GM18909 (cell line): ENCODE measurements around the gene SGPP2.
"Not testable (repeated sequence)": the region's sequence is repeated elsewhere in the genome, so short reads cannot be mapped to it uniquely, and the experiment has no call there.

Source experiments
- ATAC-seq: cut with Tn5 transposase; IDR thresholded peaks from one replicate; pipeline ENCODE4 v1.9.1; 2021; ENCODE audit warnings: mild to moderate bottlenecking; ENCODE audit not compliant: unreplicated experiment, poor library complexity

SGPP2 gene

DNA sequence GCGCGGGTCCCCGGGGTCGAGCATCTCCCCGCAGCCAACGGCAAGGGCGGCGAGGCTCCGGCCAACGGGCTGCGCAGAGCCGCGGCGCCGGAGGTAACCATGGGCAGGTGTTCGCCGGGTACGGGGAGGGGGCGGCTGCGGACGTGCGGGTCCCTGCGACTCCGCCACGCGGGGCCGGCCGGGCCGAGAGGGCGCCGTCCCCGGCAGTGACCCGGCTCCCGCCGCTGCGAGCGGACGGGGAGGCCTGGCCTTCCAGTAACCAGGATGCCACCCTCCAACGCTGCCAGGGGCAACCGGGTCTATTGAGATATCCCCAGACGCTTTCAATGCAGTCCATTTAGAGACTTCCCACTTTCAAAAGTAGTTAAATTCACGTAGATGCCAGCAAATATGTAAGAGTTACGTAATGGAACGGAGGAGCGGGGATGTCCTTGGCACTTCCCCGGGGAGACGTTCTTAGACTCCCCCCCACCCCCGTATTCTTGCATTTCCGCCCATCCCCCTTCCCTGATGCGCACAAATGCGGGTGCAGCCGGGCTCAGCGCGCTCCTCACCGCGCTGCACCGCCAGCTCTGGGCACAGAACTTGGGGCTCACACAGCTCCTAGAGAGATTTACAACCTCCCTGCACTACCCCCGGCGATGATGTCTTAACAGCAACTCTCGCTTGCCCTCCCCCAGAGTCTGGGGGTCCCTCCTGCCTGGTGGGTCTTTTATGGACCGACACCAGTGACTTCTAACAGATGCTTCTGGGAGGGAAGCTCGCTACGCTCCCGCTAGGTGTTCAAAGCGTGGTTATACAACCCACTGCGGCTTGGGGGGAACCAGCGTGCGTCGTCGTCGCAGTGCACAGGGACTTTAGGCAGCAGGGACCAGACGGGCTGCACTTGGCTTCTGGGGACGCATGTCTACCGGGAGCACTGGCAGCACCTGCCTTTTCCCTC is 657 bp downstream of the SGPP2 start:
- peak; percentile 25 for ATAC-seq

DNA sequence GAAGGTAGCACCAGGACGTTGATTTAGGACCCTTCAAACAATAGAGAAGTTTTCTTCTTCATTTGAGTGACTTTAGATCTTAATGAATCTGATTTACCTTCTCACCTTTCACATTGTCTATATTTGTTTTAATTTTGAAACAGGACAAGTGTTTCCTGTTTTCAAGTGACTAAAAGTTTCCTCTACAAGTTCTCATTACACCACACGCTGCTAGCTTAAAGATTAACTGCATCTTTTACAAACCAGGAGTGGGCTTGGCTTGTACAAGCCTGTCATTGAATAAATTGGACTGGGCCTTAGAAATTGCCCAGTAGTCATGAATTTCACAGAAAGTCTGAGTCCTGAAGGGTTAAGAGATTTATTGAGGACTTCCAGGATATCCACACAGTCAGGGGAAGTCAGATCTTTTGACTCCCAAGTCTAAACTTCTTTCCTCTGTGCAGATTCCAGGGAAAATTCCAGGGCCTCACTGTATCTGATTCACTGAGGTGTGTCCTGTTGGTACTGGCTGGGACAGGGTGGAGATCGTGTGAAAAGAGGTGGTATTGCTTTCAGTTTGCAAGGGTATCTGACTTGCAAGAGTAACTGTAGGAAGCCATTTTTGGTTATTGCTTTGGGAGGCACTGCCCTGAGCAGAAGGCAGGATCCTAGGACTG is 3.4 kb downstream of the SGPP2 start:
- ATAC-seq, result peak; percentile 62

DNA sequence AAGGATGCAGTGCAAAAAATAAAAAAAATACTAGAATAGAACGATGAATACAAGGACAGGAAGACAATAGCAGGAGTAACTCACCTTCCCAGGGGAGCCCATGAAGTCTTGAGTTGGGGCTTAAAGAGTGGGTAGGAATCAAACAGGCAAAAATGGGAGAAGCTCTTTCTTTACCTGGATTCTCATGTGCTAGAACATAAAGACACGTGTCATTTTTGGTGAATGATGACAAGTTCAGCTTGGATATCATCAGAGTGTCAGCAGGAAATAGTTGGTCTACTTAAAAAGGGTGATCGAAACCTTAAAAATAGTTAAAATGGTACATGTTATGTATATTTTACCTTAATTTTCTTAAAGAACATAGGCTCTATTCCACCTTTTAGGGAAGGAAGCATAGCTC is 5.7 kb downstream of the SGPP2 start:
- no peak for ATAC-seq

DNA sequence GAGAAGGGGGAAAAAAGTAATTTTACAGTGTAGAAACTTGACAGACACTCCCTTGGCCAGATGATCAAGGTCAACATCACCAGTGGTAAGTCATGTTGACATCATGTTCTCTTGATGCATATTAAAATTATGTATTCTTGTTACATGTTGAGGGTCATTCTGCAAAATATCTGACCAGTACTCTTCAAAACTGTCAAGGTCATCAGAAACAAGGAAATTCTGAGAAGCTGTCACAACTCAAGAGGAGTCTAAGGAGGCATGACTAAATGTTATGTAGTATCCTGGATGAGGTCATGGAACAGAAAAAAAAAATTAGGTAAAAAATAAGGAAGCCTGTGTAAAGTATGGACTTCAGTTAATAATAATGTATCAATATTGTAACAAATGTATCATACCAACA is 6.3 kb downstream of the SGPP2 start:
- no peak for ATAC-seq

DNA sequence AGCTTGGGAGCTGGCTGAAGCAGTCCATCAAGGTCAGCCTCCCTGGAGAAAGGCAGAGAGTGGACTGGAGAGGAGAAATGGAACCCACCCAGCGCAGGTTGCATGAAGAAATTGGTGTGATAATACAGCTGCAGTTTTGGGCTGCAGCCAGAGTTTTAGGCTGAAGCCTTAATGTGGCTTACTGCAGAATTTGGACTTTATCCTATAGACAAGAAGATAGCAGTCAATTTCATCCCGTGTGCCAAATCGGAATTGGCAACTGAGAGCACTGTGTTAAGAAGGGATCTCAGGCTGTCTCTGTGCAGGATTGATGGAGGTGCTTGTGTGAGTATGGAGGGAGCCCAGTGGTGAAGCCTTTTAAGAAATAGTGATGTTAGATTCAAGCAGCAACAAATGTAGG is 7.5 kb downstream of the SGPP2 start:
- no peak for ATAC-seq

DNA sequence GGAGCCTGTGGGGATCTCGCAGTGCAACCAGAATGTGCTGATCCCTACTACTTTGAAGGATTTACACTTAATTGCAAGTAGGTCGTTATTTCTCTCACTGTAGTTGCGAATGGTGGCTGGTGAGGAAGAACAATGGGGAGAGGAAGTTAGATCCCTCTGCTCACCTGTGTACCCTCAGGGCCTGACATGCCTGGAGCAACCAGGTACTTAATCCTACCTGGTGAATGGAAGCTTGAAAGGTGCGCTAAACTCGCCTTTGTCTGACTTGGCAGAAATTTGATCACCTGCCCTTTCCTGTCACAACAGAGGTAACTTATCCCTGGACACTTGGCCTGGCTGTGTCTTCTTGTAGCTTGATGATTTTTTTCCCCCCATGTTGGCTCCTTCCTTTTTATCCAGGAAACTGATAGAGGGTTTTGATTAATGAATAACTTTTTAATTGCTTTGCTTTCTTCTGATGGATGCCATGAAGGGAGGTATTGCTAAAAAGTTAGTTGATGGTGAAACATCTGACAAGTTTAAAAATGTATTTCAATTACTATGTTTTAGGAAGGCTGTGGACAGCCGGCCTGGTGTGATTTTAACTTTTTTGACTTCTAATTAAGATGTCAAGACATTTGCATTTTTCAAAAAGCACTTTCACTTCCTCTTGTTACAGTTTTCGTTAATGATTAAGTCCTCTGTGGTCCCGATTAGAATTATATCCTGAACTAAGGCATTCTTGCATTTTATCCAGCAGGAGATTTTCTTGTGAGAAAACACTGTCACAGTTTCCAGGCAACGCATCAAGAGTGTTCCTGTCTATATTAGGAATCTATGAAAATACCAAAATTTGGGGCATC is 9.2 kb downstream of the SGPP2 start:
- peak; percentile 85 for ATAC-seq

DNA sequence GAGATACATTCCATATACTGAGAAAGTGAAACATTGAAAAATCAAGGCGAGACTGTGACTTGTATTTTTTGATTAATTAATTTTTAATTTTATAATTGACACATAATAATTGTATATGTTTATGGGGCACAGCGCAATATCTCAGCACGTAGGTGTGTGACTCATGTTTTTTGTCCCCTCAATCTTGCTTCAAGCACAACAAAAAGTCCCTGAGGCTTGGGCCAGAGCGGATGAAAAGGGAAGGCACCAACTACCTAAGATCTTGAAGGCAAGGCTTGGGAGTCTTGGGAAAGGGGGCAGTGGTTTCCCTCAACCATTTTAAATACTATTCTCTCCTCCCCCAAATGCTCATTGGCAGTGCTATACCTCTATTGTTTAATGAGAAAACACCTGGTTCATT is 9.9 kb downstream of the SGPP2 start:
- peak; percentile 62 for ATAC-seq

DNA sequence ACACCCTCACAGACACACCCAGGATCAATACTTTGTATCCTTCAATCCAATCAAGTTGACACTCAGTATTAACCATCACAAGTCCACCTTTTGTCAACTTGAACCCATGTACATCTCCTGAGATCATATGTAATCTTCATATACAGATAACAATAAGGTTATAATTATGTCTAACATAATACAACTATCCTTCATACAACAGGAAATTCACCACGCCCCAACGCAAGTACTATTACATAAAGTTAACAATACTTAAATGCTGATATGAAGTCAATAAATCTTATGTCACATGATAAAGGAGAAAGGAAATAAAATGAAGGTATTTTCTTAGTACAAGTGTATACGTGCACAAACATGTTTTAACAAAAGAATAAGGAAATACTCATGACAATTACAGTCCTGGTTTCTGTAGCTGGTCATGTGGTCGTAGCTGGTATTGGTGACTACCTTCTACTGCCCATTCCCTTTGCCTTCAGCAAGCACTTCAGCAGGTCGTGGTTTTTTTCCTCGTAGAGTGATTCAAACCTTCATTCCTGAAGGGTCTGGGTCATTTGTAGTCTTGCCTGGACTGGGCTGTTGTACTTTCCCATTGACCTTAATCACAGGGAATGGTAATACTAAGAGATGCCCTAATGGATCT is 11.2 kb downstream of the SGPP2 start:
- not testable (repeated sequence) for ATAC-seq

DNA sequence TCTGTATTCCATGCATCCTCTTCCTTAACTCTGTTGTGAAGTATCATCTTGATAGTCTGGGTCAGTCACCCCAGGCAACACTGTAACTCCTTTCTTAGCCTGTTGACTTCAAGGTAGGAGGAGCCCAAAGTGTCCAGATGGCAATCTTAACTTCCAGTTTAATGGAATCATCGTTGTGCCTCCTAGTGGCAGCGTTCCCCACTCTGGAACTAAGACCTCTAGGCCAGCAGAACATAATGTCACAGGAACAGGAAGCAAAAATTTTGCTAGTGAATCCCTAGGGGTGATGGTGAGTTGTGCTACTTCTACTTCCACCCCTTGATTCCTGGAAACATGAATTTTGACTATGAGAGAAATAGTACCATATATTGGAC is 11.7 kb downstream of the SGPP2 start:
- no peak for ATAC-seq

DNA sequence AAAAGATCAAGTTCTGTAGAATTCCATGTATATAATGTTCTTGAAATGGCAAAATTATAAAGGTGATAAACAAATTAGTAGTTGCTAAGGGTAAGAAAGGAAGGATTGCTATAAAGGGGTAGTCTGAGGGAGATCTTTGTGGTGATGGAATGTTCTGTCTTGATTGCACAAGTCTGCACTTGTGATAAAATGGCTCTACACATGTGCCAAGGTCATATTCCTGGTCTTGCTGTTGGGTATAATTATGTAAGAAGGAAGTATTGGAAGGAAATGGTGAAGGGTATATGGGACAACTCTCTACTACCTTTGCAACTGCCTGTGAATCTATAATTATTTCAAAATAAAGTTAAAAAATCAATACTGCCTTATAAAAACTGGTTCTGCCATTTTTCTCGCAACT is 15.3 kb downstream of the SGPP2 start:
- ATAC-seq, result no peak

DNA sequence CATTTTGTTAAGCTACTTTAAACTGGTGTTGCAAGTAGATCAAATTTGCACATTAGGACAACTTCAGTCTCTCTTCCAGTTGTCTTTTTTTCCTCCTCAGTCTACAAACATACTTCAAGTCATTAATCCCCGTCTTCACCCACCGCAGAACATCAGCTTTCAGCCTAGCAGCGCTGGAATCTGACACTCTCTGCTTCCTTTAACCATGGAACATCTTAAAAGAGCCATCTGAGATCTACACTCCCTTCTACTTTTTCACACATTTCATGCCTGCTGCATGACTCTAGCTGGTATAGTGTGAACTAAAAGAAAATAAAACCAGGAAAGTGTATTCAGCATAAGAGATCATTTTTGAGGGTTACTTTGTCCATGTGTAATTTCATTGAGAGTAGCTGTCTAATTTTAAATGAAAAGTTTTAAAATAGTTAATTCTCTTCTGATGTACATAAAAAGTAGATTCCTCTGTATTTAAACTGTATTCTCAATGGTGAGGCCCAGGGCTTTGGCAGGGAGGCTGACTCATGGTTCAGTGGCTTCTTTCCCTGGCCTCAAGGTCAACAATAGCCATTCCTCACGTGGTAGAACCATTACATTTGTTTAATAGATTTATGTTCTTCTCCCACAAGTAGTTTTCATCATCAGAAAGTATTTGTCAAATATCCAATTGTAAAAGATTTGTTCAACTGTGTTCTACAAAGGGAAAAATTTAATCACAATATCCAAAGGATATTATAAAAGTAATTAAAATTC is 16.5 kb downstream of the SGPP2 start:
- no peak for ATAC-seq

DNA sequence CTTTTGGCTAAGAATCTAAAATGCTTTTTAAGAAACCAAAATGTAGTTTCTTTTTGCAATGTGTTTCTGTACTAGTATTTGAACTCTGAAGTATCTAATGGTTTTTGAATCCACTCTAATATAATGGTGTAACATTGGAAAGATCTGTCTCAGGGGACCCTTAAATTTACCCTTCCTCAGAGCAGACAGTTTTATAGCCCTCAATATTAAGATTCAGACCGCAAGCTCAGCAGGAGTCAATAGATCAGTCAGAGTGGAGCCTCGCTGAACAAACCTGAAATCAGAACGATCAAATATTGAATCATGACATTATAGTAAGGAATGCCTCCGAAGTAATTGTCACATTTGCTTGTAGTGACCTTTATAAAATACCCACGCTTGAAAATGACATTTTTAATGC is 18.3 kb downstream of the SGPP2 start:
- ATAC-seq, result no peak

DNA sequence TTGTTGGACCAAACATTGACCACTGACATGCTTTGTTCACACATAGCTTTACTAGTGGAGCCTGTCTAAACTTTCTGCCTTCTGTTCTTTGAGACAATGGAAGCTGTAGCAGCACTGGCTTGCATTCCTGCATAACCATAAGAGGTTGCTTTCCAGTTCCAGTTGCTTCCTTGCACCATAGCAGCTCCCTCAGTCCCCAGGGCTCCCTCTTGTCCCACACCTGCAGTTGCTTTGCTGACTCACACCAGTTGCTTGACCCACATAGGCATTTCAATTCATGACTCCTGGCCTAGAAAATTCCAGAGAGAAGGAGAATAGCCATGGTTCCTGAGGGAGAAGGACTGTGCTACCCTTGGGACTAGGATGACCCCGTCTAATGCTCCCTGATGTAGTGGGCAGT is 20.9 kb downstream of the SGPP2 start:
- no peak for ATAC-seq

DNA sequence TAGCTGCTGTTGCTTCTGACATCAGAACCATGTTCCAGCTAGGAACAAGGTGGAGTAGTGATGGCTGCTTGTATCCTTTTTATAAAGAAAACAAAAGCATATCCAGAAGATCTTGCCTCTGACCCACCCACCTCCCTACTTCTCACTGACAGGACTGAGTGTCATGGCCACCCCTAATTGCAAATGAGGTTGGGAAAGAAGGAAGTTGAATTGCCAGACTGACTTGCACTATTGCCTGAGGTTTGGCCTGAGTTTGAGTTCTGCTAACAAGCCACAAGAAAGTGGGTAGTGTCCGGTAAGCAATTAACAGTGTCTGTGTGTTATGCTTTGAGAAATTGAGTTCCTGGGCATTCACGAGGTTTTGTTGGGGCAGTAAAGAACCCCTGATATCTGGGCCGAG is 22.8 kb downstream of the SGPP2 start:
- no peak for ATAC-seq

DNA sequence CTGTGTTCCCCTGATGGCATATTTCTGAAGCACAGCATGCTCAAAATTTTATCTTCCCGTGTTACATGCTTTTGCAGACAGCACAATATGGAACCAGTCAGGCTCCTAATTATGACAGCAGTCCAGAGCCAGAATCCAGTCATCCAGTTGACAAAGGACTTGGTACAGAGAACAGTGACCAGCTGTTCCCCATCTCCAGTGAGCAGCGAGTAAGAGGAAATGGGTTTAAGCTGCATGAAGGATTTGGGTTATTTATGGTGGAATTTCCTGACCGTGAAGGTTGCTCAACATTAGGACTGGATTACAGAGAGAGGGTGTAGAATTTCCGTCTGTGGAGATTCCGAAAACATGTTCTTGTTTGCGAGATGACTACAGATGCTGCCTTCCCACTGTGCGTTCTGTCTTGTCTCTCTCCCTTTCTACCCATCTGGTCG is 24.4 kb downstream of the SGPP2 start:
- no peak for ATAC-seq

DNA sequence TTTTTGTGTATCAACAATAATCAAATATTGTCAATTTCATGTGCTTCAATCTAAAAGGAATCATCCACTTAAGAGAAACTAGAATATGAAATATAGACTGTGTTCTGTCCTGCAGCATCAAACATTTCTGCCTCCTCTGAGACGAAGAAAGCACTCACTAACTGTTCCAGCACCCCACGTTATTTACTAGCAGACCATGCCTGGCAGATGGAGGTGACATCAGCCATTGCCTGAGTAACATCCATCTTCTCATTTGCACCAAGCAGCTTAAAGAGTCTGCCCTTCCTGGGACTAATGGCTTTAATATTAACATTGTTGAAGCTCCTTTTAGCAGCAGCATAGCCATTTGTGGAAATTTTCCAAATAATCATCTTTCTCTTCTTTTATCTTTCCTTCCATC is 25.7 kb downstream of the SGPP2 start:
- ATAC-seq, result no peak

DNA sequence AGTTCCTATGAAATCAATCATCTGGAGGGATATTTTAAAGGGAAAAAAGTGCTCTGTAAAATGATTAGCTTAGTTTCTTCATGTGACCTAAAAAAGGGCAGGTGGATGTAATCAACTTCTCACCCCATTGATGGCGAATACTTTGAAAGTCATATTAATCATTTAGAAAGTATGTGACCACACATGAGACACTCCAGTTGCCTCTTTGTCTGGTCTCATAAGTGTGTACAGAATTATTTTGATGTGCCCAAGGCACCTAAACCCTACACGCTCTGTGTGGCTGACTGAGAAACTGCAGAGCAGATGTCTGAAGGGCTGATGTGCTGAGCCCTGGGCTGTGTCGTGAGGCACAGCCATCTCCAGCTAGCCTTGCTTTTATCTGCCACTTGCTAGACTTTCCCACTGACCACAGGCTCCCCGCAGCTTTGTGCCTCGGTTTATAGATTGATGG is 26.9 kb downstream of the SGPP2 start:
- peak; percentile 100 for ATAC-seq

DNA sequence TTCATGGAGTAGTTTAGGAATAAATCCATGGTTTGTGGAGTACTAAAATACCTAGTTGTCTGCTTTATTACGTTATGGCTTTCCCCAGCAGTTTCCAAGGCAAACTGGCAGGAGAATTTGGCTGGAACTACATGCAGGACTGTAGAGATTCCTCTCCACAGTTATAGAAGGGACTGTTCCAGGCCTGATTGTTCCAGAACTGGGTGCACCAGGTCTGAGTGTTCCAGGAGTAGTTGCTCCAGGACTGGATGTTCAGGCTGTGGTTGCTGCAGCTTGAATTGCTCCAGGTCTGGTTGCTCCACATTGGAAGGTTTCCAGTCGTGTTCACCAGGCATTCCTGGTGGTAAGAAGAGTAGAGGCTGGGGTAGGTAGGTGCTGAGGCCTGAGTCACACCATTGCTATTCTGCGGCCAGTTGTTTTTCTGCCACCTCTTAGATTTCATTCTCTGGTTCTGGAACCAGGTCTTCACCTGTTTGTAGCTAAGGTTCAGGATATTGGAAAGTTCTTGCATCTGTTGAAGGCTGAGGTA is 28.1 kb downstream of the SGPP2 start:
- ATAC-seq, result no peak

DNA sequence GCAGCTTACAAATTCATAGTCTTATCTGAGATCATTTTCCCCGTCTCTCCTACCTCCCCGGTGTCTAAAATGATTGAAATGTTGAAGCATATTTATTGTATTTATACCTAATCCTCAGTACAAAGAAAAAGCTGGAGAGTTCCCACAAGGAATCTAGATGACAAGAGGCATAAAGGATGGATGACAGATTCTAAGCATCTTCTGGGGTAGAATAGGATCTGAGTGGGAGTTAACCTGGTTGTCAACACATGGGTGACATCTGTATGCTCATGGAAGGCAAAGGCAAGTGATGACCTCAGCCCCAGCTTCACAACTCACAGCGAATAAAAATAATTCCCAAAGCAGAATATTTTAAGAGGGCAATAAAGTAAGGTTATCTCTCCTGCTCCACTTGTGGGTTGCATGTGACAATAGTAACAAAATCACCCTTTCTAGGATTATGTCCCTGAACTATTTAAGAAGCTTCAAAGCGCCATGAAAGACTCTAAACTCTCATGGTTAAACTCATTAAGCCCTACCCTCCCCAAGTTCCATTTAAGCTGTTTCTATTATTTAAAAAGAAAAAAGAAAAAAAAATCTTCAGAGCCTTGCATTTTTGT is 32.2 kb downstream of the SGPP2 start:
- ATAC-seq, result no peak
